ENCODE measurements around the gene MRPL38.

MRPL38 gene

DNA sequence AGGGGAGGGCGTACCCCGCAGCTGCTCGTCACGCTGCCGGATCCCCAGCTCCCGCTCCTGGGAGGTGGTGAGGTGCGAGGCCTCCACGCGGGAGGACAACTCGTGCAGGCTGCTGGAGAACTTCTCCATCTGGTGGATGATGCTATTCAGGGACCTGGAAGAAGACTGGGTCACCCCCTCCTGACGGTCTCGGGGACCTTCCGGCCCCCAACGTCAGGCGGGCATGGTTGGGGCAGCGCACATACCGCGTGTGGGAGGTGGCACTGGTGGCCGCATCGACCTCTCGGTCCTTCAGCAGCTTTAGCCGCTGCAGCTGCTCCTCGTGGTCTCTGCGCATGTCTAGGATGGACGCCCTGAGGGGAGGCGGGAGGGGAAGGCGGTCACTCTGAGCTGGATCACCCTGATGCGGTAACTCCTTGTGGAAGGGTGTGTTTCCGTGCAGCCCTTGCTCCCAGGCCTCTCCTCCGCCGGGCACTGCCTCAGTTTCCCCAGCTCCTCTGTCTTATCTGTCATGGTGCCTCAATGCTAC, 13.3 kb upstream of the MRPL38 start:
- no peak for DNase-seq

DNA sequence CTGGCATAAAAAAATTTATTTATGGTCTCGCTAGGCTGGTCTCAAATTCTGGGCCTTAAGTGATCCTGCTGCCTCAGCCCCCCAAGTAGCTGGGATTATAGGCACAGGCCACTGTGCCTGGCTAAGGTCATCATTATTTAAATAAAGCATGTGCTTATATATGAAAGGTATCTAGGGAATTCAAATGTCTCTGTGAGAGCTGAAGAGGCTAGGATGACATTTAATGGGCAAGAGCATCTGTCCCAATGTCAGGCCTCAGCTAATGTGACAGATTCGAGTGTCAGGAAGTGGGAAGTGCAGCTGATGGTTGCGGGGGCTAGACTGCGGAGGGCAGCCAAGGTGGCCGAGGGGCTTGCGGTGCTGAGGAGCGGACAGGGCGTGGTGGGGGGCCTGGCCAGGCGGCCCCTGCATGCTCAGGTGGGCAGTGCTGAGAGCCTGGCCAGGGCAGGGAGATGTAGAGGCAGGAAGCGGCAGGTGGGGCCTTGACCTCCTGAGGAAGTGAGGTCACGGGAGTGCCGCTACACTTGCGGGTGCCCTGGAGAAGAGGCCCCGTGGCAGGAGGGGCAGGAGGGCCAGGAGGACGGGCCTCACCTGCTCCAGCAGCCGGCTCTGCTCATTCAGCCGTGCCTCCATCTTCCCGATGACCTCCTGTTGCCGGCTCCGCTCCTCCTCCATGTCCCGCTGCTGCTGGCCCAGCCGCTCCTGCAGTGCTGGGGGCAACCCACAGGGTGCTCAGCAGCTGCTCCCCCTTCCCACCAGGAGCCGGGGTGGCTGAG, 12.6 kb upstream of the MRPL38 start:
- DNase-seq = no peak

GRCh38 chr17:75915268-75915667, 10.6 kb upstream of the MRPL38 start:
- no peak for DNase-seq

DNA sequence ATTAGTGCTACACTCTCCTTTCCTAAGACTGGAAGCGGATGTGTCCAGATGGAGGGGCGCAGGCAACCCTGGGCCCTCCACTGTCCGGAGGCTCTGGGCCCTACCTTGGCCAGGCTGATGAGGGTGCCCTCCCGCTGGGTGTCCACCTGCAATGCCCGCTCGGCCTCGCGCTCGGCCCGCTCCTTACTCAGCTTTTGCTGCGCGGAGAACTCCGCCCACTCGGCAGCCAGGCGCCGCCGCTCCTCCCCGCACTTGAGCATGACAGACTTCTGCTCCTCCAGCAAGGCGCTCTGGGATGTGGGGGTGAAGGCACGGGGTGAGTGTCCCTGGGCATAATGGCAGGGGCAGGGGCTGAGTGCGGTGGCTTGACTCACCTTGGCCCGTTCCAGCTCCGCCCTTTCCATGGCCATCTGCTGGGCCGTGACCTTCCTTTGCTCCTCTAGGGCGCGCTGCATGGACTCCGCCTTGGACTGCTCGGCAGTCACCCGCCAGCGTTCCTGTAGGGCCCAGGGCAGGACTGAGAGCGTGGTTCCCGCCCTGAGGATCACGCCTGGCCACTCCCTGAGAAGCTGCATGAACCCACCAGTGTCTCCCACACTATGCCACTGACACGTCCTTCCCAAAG, 10.1 kb upstream of the MRPL38 start:
- no peak for DNase-seq

GRCh38 chr17:75913537-75914210, 9.0 kb upstream of the MRPL38 start:
- DNase-seq = no peak

GRCh38 chr17:75910699-75911098, 6.0 kb upstream of the MRPL38 start:
- DNase-seq = peak; percentile 69

- DNase-seq = peak; percentile 95
These were observed 5.2 kb upstream of the MRPL38 start for GRCh38 chr17:75909812-75910274.

DNA sequence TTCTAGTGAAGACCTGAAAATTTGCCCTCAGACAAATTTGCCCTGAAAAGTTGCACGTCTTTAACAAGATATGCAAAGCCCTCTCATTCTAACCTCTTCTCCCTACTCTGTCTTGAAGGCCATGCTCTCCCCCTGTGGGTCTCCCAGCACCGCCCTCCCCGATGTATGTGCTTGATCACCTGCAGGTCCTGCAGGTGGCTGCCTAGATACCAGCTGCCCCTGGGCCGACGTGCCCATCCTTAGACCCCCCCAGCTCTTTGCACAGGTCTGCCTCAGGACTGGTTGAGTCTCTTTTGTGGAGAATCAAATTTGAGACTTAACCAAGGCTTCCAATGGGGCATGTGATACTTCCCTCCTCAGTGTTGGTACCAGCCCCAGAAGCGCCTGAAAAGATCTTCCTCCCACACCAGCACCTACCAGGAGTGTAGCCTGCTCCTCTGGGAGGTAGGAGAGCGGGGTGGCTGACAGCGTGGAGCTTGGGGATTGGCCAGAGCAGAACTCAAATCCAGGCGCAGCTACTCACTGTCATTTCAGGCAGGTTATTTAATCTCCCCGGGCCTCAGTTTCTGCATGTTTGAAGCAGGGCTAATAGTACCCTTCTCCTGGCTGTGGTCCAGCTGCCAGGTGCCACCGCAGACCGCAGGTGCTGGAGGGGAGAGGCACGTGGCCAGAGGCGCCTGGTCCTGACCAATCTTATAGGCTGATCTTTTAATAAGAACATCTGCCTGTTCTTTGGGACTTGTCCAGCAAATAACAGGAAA, 4.5 kb upstream of the MRPL38 start:
- DNase-seq = peak; percentile 96

DNA sequence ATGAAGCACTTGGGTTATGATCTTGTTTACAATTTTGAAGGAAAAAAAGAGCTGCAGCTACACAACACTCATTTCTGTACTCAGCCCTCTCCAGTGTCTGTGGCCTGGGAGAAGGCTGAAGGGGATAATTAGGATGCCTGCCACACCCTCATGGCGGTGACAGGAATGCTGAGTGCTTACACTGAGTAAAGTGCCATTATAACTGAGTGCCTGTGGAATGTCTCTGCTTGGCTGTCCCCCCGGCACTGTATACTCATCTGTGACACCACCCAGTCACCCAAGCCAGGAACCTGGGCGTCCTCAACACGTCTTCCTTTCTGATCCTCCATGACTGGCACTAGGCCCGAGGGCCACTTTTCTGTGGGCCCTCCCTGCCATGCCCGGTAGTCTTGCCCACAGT, 3.5 kb upstream of the MRPL38 start:
- peak; percentile 21 for DNase-seq

DNA sequence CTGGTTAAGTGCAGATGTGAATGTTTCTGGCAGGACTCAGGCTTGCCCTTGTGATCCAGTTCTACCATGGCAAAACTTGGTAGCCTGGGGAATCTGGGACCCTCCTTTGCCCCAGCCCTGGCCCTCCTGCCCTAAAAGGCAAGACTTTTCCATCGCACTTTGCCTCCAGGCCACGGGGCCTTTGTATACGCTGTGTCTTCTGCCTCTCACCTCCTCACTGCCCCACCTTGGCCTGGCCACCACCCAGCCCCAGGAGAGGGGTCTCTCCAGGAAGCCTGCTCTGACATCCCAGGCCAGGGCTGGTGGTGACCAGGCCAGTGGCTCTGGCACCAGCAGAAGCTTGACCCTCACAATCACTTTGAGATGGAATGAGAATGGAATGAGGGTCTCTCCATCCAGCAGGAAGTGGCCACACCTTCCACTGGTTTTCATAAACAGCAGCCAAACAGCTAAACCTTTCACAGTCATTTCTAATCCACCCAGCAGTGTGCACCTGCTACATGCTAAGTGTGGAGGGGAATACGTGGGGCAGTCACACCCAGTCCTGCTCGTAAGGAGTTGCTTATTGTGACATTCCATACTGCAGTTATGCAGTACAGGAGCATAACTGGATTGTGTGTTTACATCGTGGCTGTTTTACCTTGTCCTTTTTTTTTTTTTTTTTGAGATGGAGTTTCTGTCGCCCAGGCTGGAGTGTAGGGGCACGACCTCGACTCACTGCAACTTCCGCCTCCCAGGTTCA, 1.6 kb upstream of the MRPL38 start:
- DNase-seq = no peak

GRCh38 chr17:75902406-75902805, 2.3 kb downstream of the MRPL38 start:
- DNase-seq = no peak

DNA sequence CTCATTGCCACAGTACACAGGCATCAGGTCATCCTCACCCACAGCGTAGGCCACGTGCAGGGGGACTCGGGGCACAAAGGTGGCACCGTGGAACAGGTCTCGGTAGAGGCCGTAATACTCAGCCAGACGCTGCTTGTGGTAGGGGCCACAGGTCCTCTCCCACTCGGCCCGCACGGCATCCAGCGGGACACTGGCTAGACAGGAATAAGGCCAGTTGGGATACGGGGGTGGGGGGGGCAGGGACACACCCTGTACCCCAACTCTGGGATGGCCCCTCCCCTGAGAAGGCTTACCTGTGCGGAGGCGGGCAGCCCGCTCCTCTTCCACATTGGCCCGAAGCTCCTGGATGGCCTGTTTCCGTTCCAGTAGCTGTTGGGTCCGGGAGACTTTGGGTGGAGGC, 3.0 kb downstream of the MRPL38 start:
- DNase-seq = no peak

- no peak for DNase-seq
These were observed 3.8 kb downstream of the MRPL38 start for GRCh38 chr17:75900691-75901533.

- no peak for DNase-seq
These were observed 4.8 kb downstream of the MRPL38 start for GRCh38 chr17:75899767-75900468.

DNA sequence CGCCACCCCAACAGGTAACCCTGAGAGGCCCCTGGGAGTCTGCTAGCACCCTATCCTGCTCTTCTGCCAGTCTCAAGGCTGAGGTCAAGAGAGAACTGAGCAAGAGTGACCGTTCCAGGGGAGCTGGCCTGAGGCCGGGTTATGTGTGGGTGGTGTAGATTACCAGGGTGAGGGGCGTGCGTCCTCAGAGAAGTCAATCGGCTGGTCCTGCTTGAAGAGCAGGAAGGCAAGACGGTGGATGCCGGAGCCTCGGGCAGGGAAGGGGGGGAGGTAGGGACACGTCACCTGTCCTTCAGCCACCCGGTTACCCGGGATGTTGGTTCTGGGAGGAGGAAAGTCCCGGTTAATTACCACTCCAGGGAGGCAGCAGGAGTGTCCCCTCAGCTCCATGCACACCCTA, 5.3 kb downstream of the MRPL38 start:
- DNase-seq = no peak

DNA sequence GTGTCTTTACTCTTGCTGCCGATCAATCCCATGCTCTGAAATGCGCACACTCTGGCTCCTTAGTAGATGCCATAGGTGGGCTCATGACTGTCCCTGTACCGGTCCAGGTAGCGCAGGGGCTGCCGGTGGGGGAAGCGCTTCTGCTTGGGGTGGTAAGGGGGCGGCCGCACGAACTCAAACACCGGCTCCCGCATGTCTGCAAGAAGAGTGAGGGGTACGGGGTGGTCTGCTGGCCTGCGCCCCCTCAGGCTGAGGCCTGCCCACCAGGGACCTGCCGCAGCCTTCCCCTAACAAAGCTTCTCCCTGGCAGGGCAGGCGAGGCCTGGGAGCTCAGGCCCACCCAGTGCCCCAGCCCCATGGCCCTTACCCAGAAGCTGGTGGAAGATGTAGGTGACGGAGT, 5.9 kb downstream of the MRPL38 start:
- DNase-seq = no peak

DNA sequence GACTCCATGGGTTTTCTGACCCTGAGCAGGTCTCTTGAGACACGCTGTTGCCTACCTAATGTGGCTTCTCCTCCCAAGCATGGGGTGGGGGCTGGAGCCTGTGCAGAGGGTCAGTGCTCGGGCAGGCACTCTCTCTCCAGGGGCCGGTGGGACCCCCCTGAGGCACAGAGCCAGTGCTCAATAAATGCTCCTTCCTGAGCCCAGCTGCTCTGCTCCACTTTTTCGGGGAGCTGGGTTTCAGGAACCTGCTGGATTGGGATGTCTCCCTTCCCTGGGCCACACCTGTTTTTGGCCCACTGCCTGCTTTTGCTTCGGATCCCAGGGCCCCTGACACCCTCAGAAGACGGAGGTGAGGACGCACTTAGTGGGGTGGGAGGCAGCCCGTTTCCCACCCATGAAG, 6.6 kb downstream of the MRPL38 start:
- DNase-seq = no peak

DNA sequence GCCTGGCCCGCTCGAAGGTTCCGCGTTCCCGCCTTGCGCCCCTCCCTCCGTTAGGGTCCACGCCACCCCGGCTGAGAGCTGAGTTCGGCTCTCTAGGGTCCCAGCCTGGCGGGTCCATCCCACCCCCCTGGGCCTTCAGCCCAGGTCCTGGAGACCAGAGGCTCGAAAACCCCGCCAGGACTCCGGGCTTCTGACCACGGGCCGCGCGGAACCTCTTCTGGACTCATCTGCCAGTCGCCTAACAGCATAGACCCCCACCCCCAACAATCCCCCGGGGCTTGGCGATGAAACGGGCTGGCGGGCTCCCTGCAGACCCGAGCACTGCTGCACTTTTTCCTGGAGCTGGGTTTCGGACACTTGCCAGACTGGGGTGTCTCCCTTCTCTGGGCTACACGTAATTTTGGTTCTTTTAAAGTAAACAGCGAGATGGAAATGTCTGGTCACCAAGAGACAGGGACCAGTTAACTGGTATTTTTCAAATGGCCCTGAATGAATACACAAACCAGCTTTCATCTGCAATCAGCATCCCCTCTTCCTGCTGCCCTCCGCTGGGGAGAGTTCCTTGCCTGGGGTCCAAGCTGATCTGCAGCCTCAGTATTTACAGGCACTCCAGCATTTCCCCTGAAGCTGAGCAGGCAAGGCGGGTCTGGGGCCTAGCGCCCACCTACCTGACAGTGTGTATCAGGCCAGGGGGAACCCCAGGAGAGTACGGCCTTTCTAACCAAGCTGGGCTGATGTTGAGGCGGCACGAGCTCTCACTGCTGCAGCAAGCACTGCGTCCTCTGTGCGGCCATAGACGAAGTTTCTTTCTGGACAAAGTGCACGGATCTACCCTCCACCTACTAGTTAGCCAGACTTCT, 7.3 kb downstream of the MRPL38 start:
- no peak for DNase-seq

DNA sequence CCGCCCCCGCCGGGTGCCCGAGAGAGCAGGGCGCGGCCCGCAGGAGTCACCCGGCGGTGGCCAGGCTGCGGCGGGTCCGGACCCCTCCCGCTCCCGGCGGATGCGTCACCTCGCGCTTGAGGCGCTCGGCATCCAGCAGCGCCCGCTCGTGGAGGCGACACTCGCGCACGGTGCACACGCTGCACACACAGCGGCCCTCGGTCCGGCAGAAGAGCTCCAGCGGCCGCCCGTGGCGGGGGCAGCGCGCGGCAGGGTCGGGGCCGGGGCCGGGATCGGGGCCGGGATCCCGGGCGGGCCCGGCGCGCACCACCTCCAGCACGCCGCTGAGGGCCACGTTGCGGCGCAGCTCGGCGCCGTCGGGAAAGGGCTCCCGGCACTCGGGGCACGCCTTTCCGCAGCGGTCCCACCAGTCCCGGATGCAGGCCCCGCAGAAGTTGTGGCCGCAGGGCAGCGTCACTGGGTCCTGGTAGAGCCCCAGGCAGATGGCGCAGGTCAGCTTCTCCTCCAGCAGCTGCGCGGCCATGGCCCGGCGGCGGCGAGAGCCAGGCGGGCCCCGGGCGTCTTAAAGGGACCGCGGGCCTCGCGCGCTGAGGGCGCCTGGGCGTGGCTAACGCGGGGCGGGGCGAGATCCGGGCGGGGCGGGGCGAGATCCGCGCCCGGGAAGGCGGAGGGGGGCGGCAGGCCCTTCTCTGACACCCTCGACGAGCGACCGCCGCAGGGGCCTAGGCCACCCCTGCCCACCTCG, 8.1 kb downstream of the MRPL38 start, which contains the start of gene TRIM65:
Gene TRIM65 (minus strand): TSS at position 537 of the 745 bp plus-strand sequence. CDS start 14 bp downstream, at position 523.
- DNase-seq = peak; percentile 60

Measured in COR-L47 (cell line).